ENCODE results near the gene KDM4C. TPM values are rescaled to one million over a fixed set of nuclear protein-coding genes. Genes with fewer than 3 reads are reported as not detected.

Gene KDM4C
- total RNA-seq, 2 experiments from 2014 or later: 60.1 to 61.3 TPM

DNA sequence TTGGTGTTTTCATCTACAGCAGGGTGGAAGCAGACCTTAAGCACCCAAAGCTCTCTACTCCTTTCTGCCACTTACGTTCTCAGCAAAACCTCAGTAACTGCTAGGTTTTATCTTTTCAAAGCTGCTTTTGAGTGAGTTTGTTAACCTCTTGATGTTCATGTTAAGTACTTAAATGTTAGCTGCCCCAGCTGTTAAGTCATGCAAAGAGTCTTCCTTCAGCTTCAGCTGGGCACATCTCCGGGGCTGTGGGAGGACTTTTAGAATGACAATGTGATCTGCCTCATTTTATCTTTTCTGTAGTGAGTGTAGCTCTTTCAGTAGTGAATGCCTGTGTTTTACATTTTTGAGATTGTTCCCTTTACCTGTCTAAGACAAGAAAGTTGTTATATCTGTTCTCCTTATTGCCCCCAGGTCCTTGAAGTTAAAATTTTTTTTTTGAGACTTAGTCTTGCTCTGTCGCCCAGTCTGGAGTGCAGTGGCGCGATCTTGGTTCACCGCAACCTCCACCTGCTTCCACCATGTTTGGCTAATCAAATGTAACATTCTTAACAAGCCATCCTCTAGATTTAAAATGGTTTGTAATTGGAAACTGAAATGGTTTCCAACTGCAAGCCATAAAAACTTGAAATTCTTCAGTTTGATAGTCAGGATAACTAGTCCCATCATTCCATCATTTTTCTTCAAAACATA, 19.6 kb downstream of the KDM4C start:
- Mint-ChIP-seq H3K9me3 (no peaks in the 10 kb centered on the region), H3K27ac (no peak overlapping the region), H3K4me1 (ENCODE audit: low read depth) (peaks cover 61% of the 10 kb centered on the region), H3K36me3 (ENCODE audit: low read depth) (peaks cover 15% of the 10 kb centered on the region), H3K27me3 (no peaks in the 10 kb centered on the region), H3K4me3 (peak overlapping the region; percentile 12)
- H3K4me1 ChIP-seq (ENCODE audit: insufficient read depth, low read length): peaks cover 41% of the 10 kb centered on the region
- CTCF ChIA-PET: no interaction called here
- no peak overlapping the region for H3K4me3 ChIP-seq (ENCODE audit: low read length)
- H3K9me3 ChIP-seq (ENCODE audit: control insufficient read depth in 1 of 2, insufficient read depth in 1 of 2, low read length in 2 of 2): peaks cover 0 to 3% of the 10 kb centered on the region in 2 experiments
- no peak for ATAC-seq (ENCODE audit: poor library complexity)
- H3K27ac ChIP-seq (ENCODE audit: low read depth in 1 of 2, low read length in 2 of 2): no peak overlapping the region
- no peak for DNase-seq
- intact Hi-C loops (cut with DNase I, micrococcal nuclease): no loop called here
- POLR2A ChIA-PET: interaction anchor here (1.4 kb wide), 1 partner anchor 20 kb away, joined by 6 read pairs; the partner anchor contains the start of gene KDM4C
- H3K27me3 ChIP-seq (ENCODE audit: control insufficient read depth in 1 of 2, insufficient read depth in 2 of 2, low read length in 2 of 2): no peaks in the 10 kb centered on the region
- TF ChIP-seq, protein P1, sequence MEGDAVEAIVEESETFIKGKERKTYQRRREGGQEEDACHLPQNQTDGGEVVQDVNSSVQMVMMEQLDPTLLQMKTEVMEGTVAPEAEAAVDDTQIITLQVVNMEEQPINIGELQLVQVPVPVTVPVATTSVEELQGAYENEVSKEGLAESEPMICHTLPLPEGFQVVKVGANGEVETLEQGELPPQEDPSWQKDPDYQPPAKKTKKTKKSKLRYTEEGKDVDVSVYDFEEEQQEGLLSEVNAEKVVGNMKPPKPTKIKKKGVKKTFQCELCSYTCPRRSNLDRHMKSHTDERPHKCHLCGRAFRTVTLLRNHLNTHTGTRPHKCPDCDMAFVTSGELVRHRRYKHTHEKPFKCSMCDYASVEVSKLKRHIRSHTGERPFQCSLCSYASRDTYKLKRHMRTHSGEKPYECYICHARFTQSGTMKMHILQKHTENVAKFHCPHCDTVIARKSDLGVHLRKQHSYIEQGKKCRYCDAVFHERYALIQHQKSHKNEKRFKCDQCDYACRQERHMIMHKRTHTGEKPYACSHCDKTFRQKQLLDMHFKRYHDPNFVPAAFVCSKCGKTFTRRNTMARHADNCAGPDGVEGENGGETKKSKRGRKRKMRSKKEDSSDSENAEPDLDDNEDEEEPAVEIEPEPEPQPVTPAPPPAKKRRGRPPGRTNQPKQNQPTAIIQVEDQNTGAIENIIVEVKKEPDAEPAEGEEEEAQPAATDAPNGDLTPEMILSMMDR (IDR thresholded peaks at IDR 0.05): no peak
- peaks cover 6% of the 10 kb centered on the region for H3K36me3 ChIP-seq (ENCODE audit: insufficient read depth, low read length)

- POLR2A ChIA-PET: interaction anchor here (1.6 to 8.5 kb wide), 2 partner anchors 22 to 76 kb away, joined by 3 to 60 read pairs; partner anchors contain the start of gene KDM4C
- Histone ChIP-seq H3K4me3 (ENCODE audit: low read length) (no peak overlapping the region), H3K27me3 (ENCODE audit: control insufficient read depth in 1 of 2, insufficient read depth in 2 of 2, low read length in 2 of 2) (no peaks in the 10 kb centered on the region), H3K4me1 (ENCODE audit: insufficient read depth, low read length) (peaks cover 61% of the 10 kb centered on the region), H3K27ac (ENCODE audit: low read depth in 1 of 2, low read length in 2 of 2) (no peak overlapping the region), H3K36me3 (ENCODE audit: insufficient read depth, low read length) (peaks cover 4% of the 10 kb centered on the region), H3K9me3 (ENCODE audit: control insufficient read depth in 1 of 2, insufficient read depth in 1 of 2, low read length in 2 of 2) (no peaks in the 10 kb centered on the region)
- intact Hi-C loops (cut with DNase I, micrococcal nuclease): no loop called here
- peaks cover 15% of the 10 kb centered on the region for H3K36me3 Mint-ChIP-seq (ENCODE audit: low read depth)
- H3K27me3 Mint-ChIP-seq: no peaks in the 10 kb centered on the region
- H3K4me3 Mint-ChIP-seq: peak overlapping the region; percentile 43
- TF ChIP-seq, protein P1 (IDR thresholded peaks at IDR 0.05): no peak
- CTCF ChIA-PET: interaction anchor here (0.8 kb wide), 1 partner anchor 19 kb away, joined by 3 read pairs; no protein-coding TSS in a partner anchor
- ATAC-seq (ENCODE audit: poor library complexity) (no peak), DNase-seq (no peak)
- peaks cover 82% of the 10 kb centered on the region for H3K4me1 Mint-ChIP-seq (ENCODE audit: low read depth)
- no peaks in the 10 kb centered on the region for H3K9me3 Mint-ChIP-seq
- H3K27ac Mint-ChIP-seq: peak overlapping the region; percentile 19
Observed at GRCh38 chr9:6779417-6780241, 21.9 kb downstream of the KDM4C start.

- Histone ChIP-seq H3K36me3 (ENCODE audit: insufficient read depth, low read length) (peaks cover 4% of the 10 kb centered on the region), H3K9me3 (ENCODE audit: control insufficient read depth in 1 of 2, insufficient read depth in 1 of 2, low read length in 2 of 2) (no peaks in the 10 kb centered on the region), H3K4me1 (ENCODE audit: insufficient read depth, low read length) (peaks cover 70% of the 10 kb centered on the region), H3K4me3 (ENCODE audit: low read length) (no peak overlapping the region), H3K27ac (ENCODE audit: low read depth in 1 of 2, low read length in 2 of 2) (no peak overlapping the region), H3K27me3 (ENCODE audit: control insufficient read depth in 1 of 2, insufficient read depth in 2 of 2, low read length in 2 of 2) (no peaks in the 10 kb centered on the region)
- no peak for ATAC-seq (ENCODE audit: poor library complexity)
- no peaks in the 10 kb centered on the region for H3K9me3 Mint-ChIP-seq
- ChIA-PET CTCF (interaction anchor here (0.6 to 0.8 kb wide), 3 partner anchors 20 to 1011 kb away, joined by 3 read pairs; no protein-coding TSS in a partner anchor), POLR2A (interaction anchor here (1.6 to 8.5 kb wide), 2 partner anchors 23 to 77 kb away, joined by 3 to 60 read pairs; partner anchors contain the start of gene KDM4C)
- peaks cover 80% of the 10 kb centered on the region for H3K4me1 Mint-ChIP-seq (ENCODE audit: low read depth)
- no peaks in the 10 kb centered on the region for H3K27me3 Mint-ChIP-seq
- DNase-seq: no peak
- TF ChIP-seq, protein P1 (IDR thresholded peaks at IDR 0.05): no peak
- peaks cover 5% of the 10 kb centered on the region for H3K36me3 Mint-ChIP-seq (ENCODE audit: low read depth)
- H3K4me3 Mint-ChIP-seq: peak overlapping the region; percentile 32
- intact Hi-C loops (cut with DNase I, micrococcal nuclease): no loop called here
- peak overlapping the region; percentile 67 for H3K27ac Mint-ChIP-seq
Observed at GRCh38 chr9:6780690-6781089, 22.9 kb downstream of the KDM4C start.
